ENCODE measurements around the gene DCST1.

GRCh38 chr1:155024315-155024714 is 9.3 kb upstream of the DCST1 start:
- TF ChIP-seq HDGF (IDR thresholded peaks at IDR 0.05; ENCODE audit: borderline replicate concordance), result no peak
- TF ChIP-seq BHLHE40 (IDR thresholded peaks at IDR 0.05; ENCODE audit: borderline replicate concordance), result no peak
- no peak for TF ChIP-seq SP1 (IDR thresholded peaks at IDR 0.05)
- TF ChIP-seq ZNF384 (IDR thresholded peaks at IDR 0.05), result no peak
- TF ChIP-seq FOXA1 (IDR thresholded peaks at IDR 0.05), result no peak
- TF ChIP-seq NFRKB (IDR thresholded peaks at IDR 0.05), result no peak
- TF ChIP-seq ELF4 (IDR thresholded peaks at IDR 0.05), result no peak
- TF ChIP-seq CTBP1 (IDR thresholded peaks at IDR 0.05; ENCODE audit: borderline replicate concordance), result no peak
- TF ChIP-seq ARNT (IDR thresholded peaks at IDR 0.05), result no peak

Measured in HEK293T (cell line).